HG03039 (cell line): ENCODE measurements around the gene MAP3K4.

Experiments used
- ATAC-seq: cut with Tn5 transposase; IDR thresholded peaks from one replicate; pipeline ENCODE4 v1.9.1; 2021; ENCODE audit warnings: mild to moderate bottlenecking, moderate library complexity; ENCODE audit not compliant: unreplicated experiment

MAP3K4 gene

GRCh38 chr6:161037873-161038228 lies 46.3 kb downstream of the MAP3K4 start:
- ATAC-seq, result no peak

GRCh38 chr6:161038229-161039031 lies 46.9 kb downstream of the MAP3K4 start:
- peak; percentile 88 for ATAC-seq

- no peak for ATAC-seq
Observed at GRCh38 chr6:161041274-161041673, 49.7 kb downstream of the MAP3K4 start.

- no peak for ATAC-seq
Observed at GRCh38 chr6:161044335-161044734, 52.8 kb downstream of the MAP3K4 start.

- ATAC-seq, result no peak
Observed at GRCh38 chr6:161048641-161049040, 57.1 kb downstream of the MAP3K4 start.

GRCh38 chr6:161050134-161050765 lies 58.7 kb downstream of the MAP3K4 start:
- no peak for ATAC-seq

GRCh38 chr6:161053103-161053502 lies 61.5 kb downstream of the MAP3K4 start:
- no peak for ATAC-seq

- ATAC-seq, result no peak
Observed at GRCh38 chr6:161054876-161055275, 63.3 kb downstream of the MAP3K4 start.

- no peak for ATAC-seq
Observed at GRCh38 chr6:161056451-161056850, 64.9 kb downstream of the MAP3K4 start.

- no peak for ATAC-seq
Observed at GRCh38 chr6:161057103-161058091, 65.8 kb downstream of the MAP3K4 start.

GRCh38 chr6:161058741-161059140 lies 67.2 kb downstream of the MAP3K4 start:
- no peak for ATAC-seq

- ATAC-seq, result no peak
Observed at GRCh38 chr6:161061576-161061975, 70.0 kb downstream of the MAP3K4 start.

GRCh38 chr6:161064915-161065314 lies 73.3 kb downstream of the MAP3K4 start:
- no peak for ATAC-seq

GRCh38 chr6:161066511-161066910 lies 74.9 kb downstream of the MAP3K4 start:
- no peak for ATAC-seq

GRCh38 chr6:161067749-161068148 lies 76.2 kb downstream of the MAP3K4 start:
- no peak for ATAC-seq

- ATAC-seq, result no peak
Observed at GRCh38 chr6:161068321-161068741, 76.8 kb downstream of the MAP3K4 start.

- no peak for ATAC-seq
Observed at GRCh38 chr6:161073930-161074329, 82.4 kb downstream of the MAP3K4 start.

GRCh38 chr6:161074496-161075121 lies 83.0 kb downstream of the MAP3K4 start:
- ATAC-seq, result no peak

- ATAC-seq, result no peak
Observed at GRCh38 chr6:161076181-161076677, 84.7 kb downstream of the MAP3K4 start.

GRCh38 chr6:161079566-161080262 lies 88.1 kb downstream of the MAP3K4 start:
- ATAC-seq, result no peak
